ENCODE results near the gene KCNQ1. TPM values are rescaled to one million over a fixed set of nuclear protein-coding genes. Genes with fewer than 3 reads are reported as not detected.

Gene KCNQ1
- total RNA-seq, 1 donor from 2014 or later: 0.86 TPM

GRCh38 chr11:2732940-2733628 lies 288.3 kb downstream of the KCNQ1 start:
- H3K4me1 Mint-ChIP-seq: peaks cover 51% of the 10 kb centered on the region
- H3K36me3 Mint-ChIP-seq (ENCODE audit: low read depth): no peaks in the 10 kb centered on the region
- H3K27me3 Mint-ChIP-seq (ENCODE audit: low read depth): peaks cover 15% of the 10 kb centered on the region
- TF ChIP-seq CTCF (conservative IDR thresholded peaks at IDR 0.05): no peak
- no peak overlapping the region for H3K4me3 Mint-ChIP-seq
- no peaks in the 10 kb centered on the region for H3K9me3 Mint-ChIP-seq
- peak overlapping the region; percentile 78 for H3K27ac Mint-ChIP-seq (ENCODE audit: unreplicated experiment)
- DNase-seq (ENCODE audit: low read depth, low spot score): no peak

- H3K27me3 Mint-ChIP-seq (ENCODE audit: low read depth): peaks cover 11% of the 10 kb centered on the region
- no peak for DNase-seq (ENCODE audit: low read depth, low spot score)
- no peak for TF ChIP-seq CTCF (conservative IDR thresholded peaks at IDR 0.05)
- no peak overlapping the region for H3K27ac Mint-ChIP-seq (ENCODE audit: unreplicated experiment)
- H3K36me3 Mint-ChIP-seq (ENCODE audit: low read depth): no peaks in the 10 kb centered on the region
- H3K4me3 Mint-ChIP-seq: no peak overlapping the region
- no peaks in the 10 kb centered on the region for H3K9me3 Mint-ChIP-seq
- H3K4me1 Mint-ChIP-seq: peaks cover 38% of the 10 kb centered on the region
Observed at GRCh38 chr11:2734181-2735052, 289.6 kb downstream of the KCNQ1 start.

- DNase-seq (ENCODE audit: low read depth, low spot score): no peak
- no peaks in the 10 kb centered on the region for H3K36me3 Mint-ChIP-seq (ENCODE audit: low read depth)
- no peak for TF ChIP-seq CTCF (conservative IDR thresholded peaks at IDR 0.05)
- H3K27ac Mint-ChIP-seq (ENCODE audit: unreplicated experiment): peak overlapping the region; percentile 45
- H3K9me3 Mint-ChIP-seq: no peaks in the 10 kb centered on the region
- peaks cover 31% of the 10 kb centered on the region for H3K4me1 Mint-ChIP-seq
- H3K27me3 Mint-ChIP-seq (ENCODE audit: low read depth): peaks cover 5% of the 10 kb centered on the region
- H3K4me3 Mint-ChIP-seq: no peak overlapping the region
Observed at GRCh38 chr11:2735053-2735589, 290.3 kb downstream of the KCNQ1 start.

- TF ChIP-seq CTCF (conservative IDR thresholded peaks at IDR 0.05): no peak
- no peak overlapping the region for H3K4me3 Mint-ChIP-seq
- no peak for DNase-seq (ENCODE audit: low read depth, low spot score)
- no peaks in the 10 kb centered on the region for H3K9me3 Mint-ChIP-seq
- peaks cover 26% of the 10 kb centered on the region for H3K4me1 Mint-ChIP-seq
- H3K27me3 Mint-ChIP-seq (ENCODE audit: low read depth): peaks cover 5% of the 10 kb centered on the region
- no peak overlapping the region for H3K27ac Mint-ChIP-seq (ENCODE audit: unreplicated experiment)
- no peaks in the 10 kb centered on the region for H3K36me3 Mint-ChIP-seq (ENCODE audit: low read depth)
Observed at GRCh38 chr11:2736577-2737225, 291.9 kb downstream of the KCNQ1 start.

GRCh38 chr11:2737226-2737590 lies 292.4 kb downstream of the KCNQ1 start:
- Mint-ChIP-seq H3K27me3 (ENCODE audit: low read depth) (peaks cover 5% of the 10 kb centered on the region), H3K4me1 (peaks cover 25% of the 10 kb centered on the region), H3K27ac (ENCODE audit: unreplicated experiment) (no peak overlapping the region), H3K9me3 (no peaks in the 10 kb centered on the region), H3K4me3 (no peak overlapping the region), H3K36me3 (ENCODE audit: low read depth) (no peaks in the 10 kb centered on the region)
- TF ChIP-seq CTCF (conservative IDR thresholded peaks at IDR 0.05): no peak
- no peak for DNase-seq (ENCODE audit: low read depth, low spot score)
